HepG2 (cell line): Measurements from ENCODE around the gene PLLP.

Experiments used
- GABPA ChIP-seq, 2 experiments: IDR thresholded peaks; 2 replicates each; pipeline ENCODE4 v1.6.1; 2011 to 2016; ENCODE audit warnings: low read depth in 2 of 2, low read length in 1 of 2, missing biosample characterization in 1 of 2, missing genetic modification characterization in 1 of 2
- HNF1B ChIP-seq: sonication (generic); formaldehyde crosslinking; IDR thresholded peaks from 2 replicates; pipeline ENCODE4 v1.5.1; 2020; ENCODE audit warnings: mild to moderate bottlenecking, moderate library complexity, missing genetic modification reagents
- JUND ChIP-seq: sonication (generic); formaldehyde crosslinking; IDR thresholded peaks from 2 replicates; pipeline ENCODE4 v1.8.0; 2022; ENCODE audit warnings: mild to moderate bottlenecking, missing genetic modification reagents
- POLR2A ChIP-seq, 2 experiments: IDR thresholded peaks; 2 replicates each; pipeline ENCODE4 v1.6.1; 2011; ENCODE audit warnings: low read depth in 2 of 2, low read length in 2 of 2, mild to moderate bottlenecking in 1 of 2, moderate library complexity in 1 of 2; ENCODE audit not compliant: insufficient read depth in 1 of 2
- TBL1XR1 ChIP-seq: fragments of 150-350 bp; IDR thresholded peaks from 2 replicates; pipeline ENCODE4 v1.6.1; 2014; ENCODE audit warnings: borderline replicate concordance, low read length; ENCODE audit not compliant: partially characterized antibody
- TF ChIP-seq, protein P1 (sequence below): fragments of 450-650 bp; IDR thresholded peaks from 2 replicates; pipeline ENCODE4 v1.6.1; 2017; ENCODE audit warnings: mild to moderate bottlenecking
- TF ChIP-seq, protein P2 (sequence below): sonication (generic); formaldehyde crosslinking; IDR thresholded peaks from 2 replicates; pipeline ENCODE4 v1.5.0; 2020; ENCODE audit warnings: mild to moderate bottlenecking, missing genetic modification reagents, moderate library complexity

DNA sequence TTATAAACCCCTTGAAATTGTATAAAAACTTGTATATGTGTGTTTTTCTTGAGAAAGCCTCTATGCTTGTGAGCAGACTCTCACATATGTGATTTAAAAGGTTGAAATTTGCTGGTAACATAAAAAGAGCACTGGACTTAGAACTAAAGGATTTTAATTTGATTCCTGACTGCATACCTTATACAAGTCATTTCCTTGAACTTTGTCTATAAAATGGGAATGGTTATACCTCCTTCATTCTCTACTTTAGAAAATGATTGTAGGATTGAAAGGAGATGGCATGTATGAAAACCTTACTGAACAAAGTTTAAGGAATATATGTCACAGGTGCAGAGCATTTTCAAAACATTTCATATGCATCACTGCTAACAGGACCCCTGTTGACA lies 49.8 kb downstream of the PLLP start:
- TF ChIP-seq TBL1XR1 (no peak), POLR2A (IDR thresholded peaks at IDR 0.05; ENCODE audit: insufficient read depth in 1 of 2, low read depth in 2 of 2, low read length in 2 of 2) (no peak), GABPA (IDR thresholded peaks at IDR 0.05; ENCODE audit: low read depth, low read length) (no peak), GABPA (CRISPR knock-in tag; IDR thresholded peaks at IDR 0.05; ENCODE audit: low read depth) (no peak), HNF1B (CRISPR knock-in tag) (no peak), JUND (CRISPR knock-in tag) (no peak)
- TF ChIP-seq, protein P1, sequence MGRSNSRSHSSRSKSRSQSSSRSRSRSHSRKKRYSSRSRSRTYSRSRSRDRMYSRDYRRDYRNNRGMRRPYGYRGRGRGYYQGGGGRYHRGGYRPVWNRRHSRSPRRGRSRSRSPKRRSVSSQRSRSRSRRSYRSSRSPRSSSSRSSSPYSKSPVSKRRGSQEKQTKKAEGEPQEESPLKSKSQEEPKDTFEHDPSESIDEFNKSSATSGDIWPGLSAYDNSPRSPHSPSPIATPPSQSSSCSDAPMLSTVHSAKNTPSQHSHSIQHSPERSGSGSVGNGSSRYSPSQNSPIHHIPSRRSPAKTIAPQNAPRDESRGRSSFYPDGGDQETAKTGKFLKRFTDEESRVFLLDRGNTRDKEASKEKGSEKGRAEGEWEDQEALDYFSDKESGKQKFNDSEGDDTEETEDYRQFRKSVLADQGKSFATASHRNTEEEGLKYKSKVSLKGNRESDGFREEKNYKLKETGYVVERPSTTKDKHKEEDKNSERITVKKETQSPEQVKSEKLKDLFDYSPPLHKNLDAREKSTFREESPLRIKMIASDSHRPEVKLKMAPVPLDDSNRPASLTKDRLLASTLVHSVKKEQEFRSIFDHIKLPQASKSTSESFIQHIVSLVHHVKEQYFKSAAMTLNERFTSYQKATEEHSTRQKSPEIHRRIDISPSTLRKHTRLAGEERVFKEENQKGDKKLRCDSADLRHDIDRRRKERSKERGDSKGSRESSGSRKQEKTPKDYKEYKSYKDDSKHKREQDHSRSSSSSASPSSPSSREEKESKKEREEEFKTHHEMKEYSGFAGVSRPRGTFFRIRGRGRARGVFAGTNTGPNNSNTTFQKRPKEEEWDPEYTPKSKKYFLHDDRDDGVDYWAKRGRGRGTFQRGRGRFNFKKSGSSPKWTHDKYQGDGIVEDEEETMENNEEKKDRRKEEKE, result no peak
- TF ChIP-seq, protein P2, sequence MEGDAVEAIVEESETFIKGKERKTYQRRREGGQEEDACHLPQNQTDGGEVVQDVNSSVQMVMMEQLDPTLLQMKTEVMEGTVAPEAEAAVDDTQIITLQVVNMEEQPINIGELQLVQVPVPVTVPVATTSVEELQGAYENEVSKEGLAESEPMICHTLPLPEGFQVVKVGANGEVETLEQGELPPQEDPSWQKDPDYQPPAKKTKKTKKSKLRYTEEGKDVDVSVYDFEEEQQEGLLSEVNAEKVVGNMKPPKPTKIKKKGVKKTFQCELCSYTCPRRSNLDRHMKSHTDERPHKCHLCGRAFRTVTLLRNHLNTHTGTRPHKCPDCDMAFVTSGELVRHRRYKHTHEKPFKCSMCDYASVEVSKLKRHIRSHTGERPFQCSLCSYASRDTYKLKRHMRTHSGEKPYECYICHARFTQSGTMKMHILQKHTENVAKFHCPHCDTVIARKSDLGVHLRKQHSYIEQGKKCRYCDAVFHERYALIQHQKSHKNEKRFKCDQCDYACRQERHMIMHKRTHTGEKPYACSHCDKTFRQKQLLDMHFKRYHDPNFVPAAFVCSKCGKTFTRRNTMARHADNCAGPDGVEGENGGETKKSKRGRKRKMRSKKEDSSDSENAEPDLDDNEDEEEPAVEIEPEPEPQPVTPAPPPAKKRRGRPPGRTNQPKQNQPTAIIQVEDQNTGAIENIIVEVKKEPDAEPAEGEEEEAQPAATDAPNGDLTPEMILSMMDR (CRISPR knock-in tag), result no peak
